SK-N-SH treated with all-trans-retinoic acid at 6 μM for 48 hours (cell line): ENCODE results near the gene MRPS18A.

Experiments
- CREB5 ChIP-seq: fragments of 250-450 bp; sonication (Bioruptor Pico); IDR thresholded peaks from 2 replicates; pipeline ENCODE4 v1.5.1; 2020; ENCODE audit warnings: low read depth, mild to moderate bottlenecking, moderate library complexity
- ZFP30 ChIP-seq: fragments of 450-650 bp; formaldehyde crosslinking; IDR thresholded peaks from 2 replicates; pipeline ENCODE4 v1.5.0; 2022; ENCODE audit warnings: mild to moderate bottlenecking, moderate library complexity

- no peak for TF ChIP-seq ZFP30 (CRISPR knock-in tag)
- no peak for TF ChIP-seq CREB5 (CRISPR knock-in tag)
These were observed 33.4 kb upstream of the MRPS18A start for GRCh38 chr6:43720999-43721398.
